ENCODE data around the gene ESRRA. TPM values are rescaled to one million over a fixed set of nuclear protein-coding genes. Genes with fewer than 3 reads are reported as not detected.

The ESRRA gene
- total RNA-seq, 2 experiments from 2014 or later = 10.9 to 12.0 TPM

- Histone ChIP-seq H3K9me3 (ENCODE audit: control insufficient read depth in 1 of 2, insufficient read depth in 1 of 2, low read length in 2 of 2) (no peaks in the 10 kb centered on the region), H3K36me3 (ENCODE audit: insufficient read depth, low read length) (peaks cover 41% of the 10 kb centered on the region), H3K4me1 (ENCODE audit: insufficient read depth, low read length) (peaks cover 40% of the 10 kb centered on the region), H3K27ac (ENCODE audit: low read depth in 1 of 2, low read length in 2 of 2) (peak within 1 kb of the TSS; percentile 93 to 99), H3K27me3 (ENCODE audit: control insufficient read depth in 1 of 2, insufficient read depth in 2 of 2, low read length in 2 of 2) (no peaks in the 10 kb centered on the region), H3K4me3 (ENCODE audit: low read length) (peak within 1 kb of the TSS; percentile 96)
- Mint-ChIP-seq H3K27ac (peak within 1 kb of the TSS; percentile 98), H3K27me3 (no peaks in the 10 kb centered on the region), H3K4me1 (ENCODE audit: low read depth) (peaks cover 47% of the 10 kb centered on the region), H3K36me3 (ENCODE audit: low read depth) (peaks cover 62% of the 10 kb centered on the region), H3K9me3 (no peaks in the 10 kb centered on the region), H3K4me3 (peak within 1 kb of the TSS; percentile 92)
- ATAC-seq (ENCODE audit: poor library complexity) = peak; percentile 77
- intact Hi-C loops (cut with DNase I, micrococcal nuclease) = loop anchor here (1.0 to 5.0 kb wide), 8 partner anchors 11 to 336 kb away; partner anchors contain the start of genes CCDC88B (in 1 of the 2), ESRRA (in 1 of the 2), GPR137 (in 1 of the 2) and RPS6KA4 (in 1 of the 2)
- DNase-seq = peak; percentile 91 to 100 (median 95)
- TF ChIP-seq CTCF (IDR thresholded peaks at IDR 0.05) = no peak
- POLR2A ChIA-PET = interaction anchor here (0.5 to 4.0 kb wide), 48 partner anchors 8 to 1744 kb away, joined by 3 to 105 read pairs (median 6); partner anchors contain the start of genes BAD, CATSPERZ, CCDC88B and EEF1G
- CTCF ChIA-PET = interaction anchor here (0.8 to 3.0 kb wide), 19 partner anchors 13 to 336 kb away, joined by 3 to 39 read pairs (median 6); partner anchors contain the start of genes BAD, CCDC88B, DNAJC4 and ESRRA
Measured at GRCh38 chr11:64317325-64317960, 12.1 kb downstream of the ESRRA start, which contains the start of gene TRMT112. TSS of gene TRMT112 (minus strand) at chr11:64317559. CDS start at chr11:64317526, 33 bp downstream.

GRCh38 chr11:64317961-64318765 is 12.8 kb downstream of the ESRRA start, which contains the start of gene PRDX5:
TSS of gene PRDX5 (plus strand) at chr11:64318121. CDS start at chr11:64318216, 95 bp downstream.
- Histone ChIP-seq H3K9me3 (ENCODE audit: control insufficient read depth in 1 of 2, insufficient read depth in 1 of 2, low read length in 2 of 2) (no peaks in the 10 kb centered on the region), H3K4me1 (ENCODE audit: insufficient read depth, low read length) (peaks cover 33% of the 10 kb centered on the region), H3K4me3 (ENCODE audit: low read length) (peak within 1 kb of the TSS; percentile 96), H3K27me3 (ENCODE audit: control insufficient read depth in 1 of 2, insufficient read depth in 2 of 2, low read length in 2 of 2) (no peaks in the 10 kb centered on the region), H3K36me3 (ENCODE audit: insufficient read depth, low read length) (peaks cover 44% of the 10 kb centered on the region), H3K27ac (ENCODE audit: low read depth in 1 of 2, low read length in 2 of 2) (peak within 1 kb of the TSS; percentile 93 to 99)
- ATAC-seq (ENCODE audit: poor library complexity) = peak; percentile 72
- TF ChIP-seq CTCF (IDR thresholded peaks at IDR 0.05) = peak; percentile 40
- peaks cover 54% of the 10 kb centered on the region for H3K36me3 Mint-ChIP-seq (ENCODE audit: low read depth)
- no peaks in the 10 kb centered on the region for H3K27me3 Mint-ChIP-seq
- ChIA-PET CTCF (interaction anchor here (0.8 to 3.0 kb wide), 19 partner anchors 14 to 335 kb away, joined by 3 to 39 read pairs (median 6); partner anchors contain the start of genes BAD, CCDC88B, DNAJC4 and ESRRA), POLR2A (interaction anchor here (0.5 to 4.0 kb wide), 47 partner anchors 9 to 1744 kb away, joined by 3 to 105 read pairs (median 6); partner anchors contain the start of genes BAD, CATSPERZ, CCDC88B and EEF1G)
- H3K27ac Mint-ChIP-seq = peak within 1 kb of the TSS; percentile 98
- peaks cover 40% of the 10 kb centered on the region for H3K4me1 Mint-ChIP-seq (ENCODE audit: low read depth)
- peak within 1 kb of the TSS; percentile 92 for H3K4me3 Mint-ChIP-seq
- intact Hi-C loops (cut with DNase I, micrococcal nuclease) = loop anchor here (1.0 to 5.0 kb wide), 9 partner anchors 12 to 335 kb away; partner anchors contain the start of genes RPS6KA4 (in 2 of the 2), CCDC88B (in 1 of the 2), ESRRA (in 1 of the 2) and GPR137 (in 1 of the 2)
- H3K9me3 Mint-ChIP-seq = no peaks in the 10 kb centered on the region
- DNase-seq = peak; percentile 88 to 99 (median 94)
